ENCODE results near the gene HSD3B1. TPM values are rescaled to one million over a fixed set of nuclear protein-coding genes. Genes with fewer than 3 reads are reported as not detected.

The HSD3B1 gene
- total and polyA plus RNA-seq, 7 donors = not detected

DNA sequence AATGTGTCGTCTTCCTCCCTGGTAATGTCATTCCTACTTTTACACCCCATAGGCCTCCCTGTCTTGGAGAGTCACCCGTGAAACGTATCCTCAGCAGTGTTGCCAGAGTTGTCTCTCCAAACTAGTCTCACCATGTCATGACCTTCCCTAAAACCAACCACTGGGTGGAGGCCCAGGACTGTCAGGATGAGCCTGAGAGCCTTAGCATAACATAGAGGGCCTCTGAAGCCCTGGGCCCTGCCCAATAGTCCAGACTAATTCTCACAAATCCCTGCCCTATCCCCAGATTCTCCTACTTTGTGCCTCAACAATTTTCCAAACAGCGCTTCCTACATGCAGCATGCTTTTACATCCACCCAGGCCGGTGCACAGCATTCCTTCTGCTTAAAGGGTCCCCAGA, 29.3 kb upstream of the HSD3B1 start:
- Histone ChIP-seq H3K27ac (no peak overlapping the region), H3K36me3 (ENCODE audit: insufficient read depth in 1 of 2, low read depth in 1 of 2) (no peaks in the 10 kb centered on the region), H3K4me3 (no peak overlapping the region), H3K4me1 (no peaks in the 10 kb centered on the region), H3K9me3 (no peaks in the 10 kb centered on the region), H3K27me3 (ENCODE audit: insufficient read depth in 3 of 3, low read length in 2 of 3) (no peaks in the 10 kb centered on the region)
- ATAC-seq (no peak), DNase-seq (no peak)
- intact Hi-C loops (cut with DNase I) = no loop called here
- 88 to 91% (median 91%) methylated on average over 5 of the region's 5 CpGs for WGBS, 3 donors
- TF ChIP-seq, protein P1, sequence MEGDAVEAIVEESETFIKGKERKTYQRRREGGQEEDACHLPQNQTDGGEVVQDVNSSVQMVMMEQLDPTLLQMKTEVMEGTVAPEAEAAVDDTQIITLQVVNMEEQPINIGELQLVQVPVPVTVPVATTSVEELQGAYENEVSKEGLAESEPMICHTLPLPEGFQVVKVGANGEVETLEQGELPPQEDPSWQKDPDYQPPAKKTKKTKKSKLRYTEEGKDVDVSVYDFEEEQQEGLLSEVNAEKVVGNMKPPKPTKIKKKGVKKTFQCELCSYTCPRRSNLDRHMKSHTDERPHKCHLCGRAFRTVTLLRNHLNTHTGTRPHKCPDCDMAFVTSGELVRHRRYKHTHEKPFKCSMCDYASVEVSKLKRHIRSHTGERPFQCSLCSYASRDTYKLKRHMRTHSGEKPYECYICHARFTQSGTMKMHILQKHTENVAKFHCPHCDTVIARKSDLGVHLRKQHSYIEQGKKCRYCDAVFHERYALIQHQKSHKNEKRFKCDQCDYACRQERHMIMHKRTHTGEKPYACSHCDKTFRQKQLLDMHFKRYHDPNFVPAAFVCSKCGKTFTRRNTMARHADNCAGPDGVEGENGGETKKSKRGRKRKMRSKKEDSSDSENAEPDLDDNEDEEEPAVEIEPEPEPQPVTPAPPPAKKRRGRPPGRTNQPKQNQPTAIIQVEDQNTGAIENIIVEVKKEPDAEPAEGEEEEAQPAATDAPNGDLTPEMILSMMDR (IDR thresholded peaks at IDR 0.05) = no peak

DNA sequence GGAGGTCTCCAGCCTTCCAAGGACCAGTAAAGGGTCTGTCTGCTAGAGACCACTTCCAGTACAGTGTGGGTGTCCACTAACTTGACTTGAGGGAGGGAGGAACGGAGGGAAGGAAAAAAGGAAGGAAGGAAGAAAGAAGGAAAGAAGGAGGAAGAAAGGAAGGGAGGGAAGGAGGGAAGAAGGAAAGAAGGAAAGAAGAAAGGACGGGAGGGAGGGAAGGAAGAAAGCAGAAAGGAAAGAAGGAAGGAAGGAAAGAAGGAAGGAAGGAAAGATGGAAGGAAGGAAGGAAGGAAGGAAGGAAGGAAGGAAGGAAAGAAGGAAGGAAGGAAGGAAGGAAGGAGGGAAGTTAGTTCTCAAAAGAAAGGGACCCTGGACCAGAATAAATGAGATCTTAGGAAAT, 26.8 kb upstream of the HSD3B1 start:
- H3K4me3 ChIP-seq = no peak overlapping the region
- WGBS, 3 donors = 83 to 100% (median 84%) methylated on average over 2 of the region's 2 CpGs

DNA sequence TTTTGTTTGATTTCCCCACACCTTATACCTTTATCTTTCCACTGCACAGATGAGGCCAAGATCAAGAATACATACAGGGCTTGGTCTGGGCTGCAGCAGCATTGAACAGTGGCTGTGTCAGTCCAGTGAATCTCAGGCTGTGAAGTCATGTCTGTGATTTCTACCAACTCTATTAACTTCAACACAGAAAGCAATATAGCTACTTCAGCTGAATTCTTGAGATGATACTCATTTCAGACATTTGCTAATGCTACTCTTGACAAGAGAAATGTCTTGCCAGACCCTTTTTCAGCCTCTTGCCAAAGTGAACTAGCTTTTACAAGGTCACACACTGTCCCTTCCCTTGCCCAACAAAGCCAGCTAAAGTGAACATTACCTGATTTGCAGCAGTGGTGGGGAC, 25.1 kb upstream of the HSD3B1 start:
- intact Hi-C loops (cut with DNase I) = no loop called here
- no peaks in the 10 kb centered on the region for H3K9me3 ChIP-seq
- ATAC-seq (no peak), DNase-seq (no peak)
- H3K4me1 ChIP-seq = no peaks in the 10 kb centered on the region
- TF ChIP-seq, protein P1 (IDR thresholded peaks at IDR 0.05) = no peak
- H3K4me3 ChIP-seq = no peak overlapping the region
- H3K27me3 ChIP-seq (ENCODE audit: insufficient read depth in 3 of 3, low read length in 2 of 3) = no peaks in the 10 kb centered on the region
- H3K36me3 ChIP-seq (ENCODE audit: insufficient read depth in 1 of 2, low read depth in 1 of 2) = no peaks in the 10 kb centered on the region
- no peak overlapping the region for H3K27ac ChIP-seq

More for the DNA sequence above, 26.8 kb upstream of the HSD3B1 start:
- Histone ChIP-seq H3K4me1 (no peaks in the 10 kb centered on the region), H3K27me3 (ENCODE audit: insufficient read depth in 3 of 3, low read length in 2 of 3) (no peaks in the 10 kb centered on the region), H3K36me3 (ENCODE audit: insufficient read depth in 1 of 2, low read depth in 1 of 2) (no peaks in the 10 kb centered on the region), H3K27ac (no peak overlapping the region), H3K9me3 (no peaks in the 10 kb centered on the region)
- ATAC-seq (no peak), DNase-seq (no peak)
- intact Hi-C loops (cut with DNase I) = no loop called here
- TF ChIP-seq, protein P1 (IDR thresholded peaks at IDR 0.05) = no peak

- Histone ChIP-seq H3K4me1 (no peaks in the 10 kb centered on the region), H3K36me3 (ENCODE audit: insufficient read depth in 1 of 2, low read depth in 1 of 2) (no peaks in the 10 kb centered on the region), H3K4me3 (no peak overlapping the region), H3K9me3 (no peaks in the 10 kb centered on the region), H3K27me3 (ENCODE audit: insufficient read depth in 3 of 3, low read length in 2 of 3) (no peaks in the 10 kb centered on the region), H3K27ac (no peak overlapping the region)
- DNase-seq (no peak), ATAC-seq (no peak)
- intact Hi-C loops (cut with DNase I) = no loop called here
- WGBS, 3 donors = 57 to 63% (median 58%) methylated on average over 6 of the region's 6 CpGs
- TF ChIP-seq, protein P1 (IDR thresholded peaks at IDR 0.05) = no peak
Measured at GRCh38 chr1:119482517-119483425, 24.2 kb upstream of the HSD3B1 start.

Data from psoas muscle (tissue), 8 donors.